Measurements from ENCODE around the gene CORO2A.
A peak's percentile ranks its signal among the peaks of the same experiment; 100 is the strongest.
"Not testable (repeated sequence)": the region's sequence is repeated elsewhere in the genome, so short reads cannot be mapped to it uniquely, and the experiment has no call there.

Gene CORO2A

GRCh38 chr9:98176391-98177259 lies 15.8 kb downstream of the CORO2A start:
- no peak for TF ChIP-seq CTCF (IDR thresholded peaks at IDR 0.05; ENCODE audit: low read depth, low read length)
- DNase-seq (ENCODE audit: low read depth, low spot score): no peak
- in situ Hi-C loops (cut with HindIII; ENCODE audit: low sequenced_read_pairs): no loop called here
- H3K4me3 ChIP-seq (ENCODE audit: low read depth, low read length): no peak overlapping the region

GRCh38 chr9:98175762-98176161 lies 16.7 kb downstream of the CORO2A start:
- H3K4me3 ChIP-seq (ENCODE audit: low read depth, low read length): no peak overlapping the region
- in situ Hi-C loops (cut with HindIII; ENCODE audit: low sequenced_read_pairs): no loop called here
- no peak for DNase-seq (ENCODE audit: low read depth, low spot score)
- no peak for TF ChIP-seq CTCF (IDR thresholded peaks at IDR 0.05; ENCODE audit: low read depth, low read length)

- no peak for TF ChIP-seq CTCF (IDR thresholded peaks at IDR 0.05; ENCODE audit: low read depth, low read length)
Measured at GRCh38 chr9:98175028-98175569, 17.3 kb downstream of the CORO2A start.

GRCh38 chr9:98174502-98174918 lies 17.9 kb downstream of the CORO2A start:
- DNase-seq (ENCODE audit: low read depth, low spot score): not testable (repeated sequence)

More at GRCh38 chr9:98175028-98175569, 17.3 kb downstream of the CORO2A start:
- DNase-seq (ENCODE audit: low read depth, low spot score): no peak
- in situ Hi-C loops (cut with HindIII; ENCODE audit: low sequenced_read_pairs): no loop called here
- no peak overlapping the region for H3K4me3 ChIP-seq (ENCODE audit: low read depth, low read length)

GRCh38 chr9:98173181-98173580 lies 19.3 kb downstream of the CORO2A start:
- DNase-seq (ENCODE audit: low read depth, low spot score): no peak
- no peak overlapping the region for H3K4me3 ChIP-seq (ENCODE audit: low read depth, low read length)
- in situ Hi-C loops (cut with HindIII; ENCODE audit: low sequenced_read_pairs): no loop called here
- no peak for TF ChIP-seq CTCF (IDR thresholded peaks at IDR 0.05; ENCODE audit: low read depth, low read length)

More at GRCh38 chr9:98174502-98174918, 17.9 kb downstream of the CORO2A start:
- in situ Hi-C loops (cut with HindIII; ENCODE audit: low sequenced_read_pairs); H3K4me3 ChIP-seq (ENCODE audit: low read depth, low read length): not testable (repeated sequence)

- in situ Hi-C loops (cut with HindIII; ENCODE audit: low sequenced_read_pairs): no loop called here
- H3K4me3 ChIP-seq (ENCODE audit: low read depth, low read length): no peak overlapping the region
- peak; percentile 4 for DNase-seq (ENCODE audit: low read depth, low spot score)
- no peak for TF ChIP-seq CTCF (IDR thresholded peaks at IDR 0.05; ENCODE audit: low read depth, low read length)
Measured at GRCh38 chr9:98172604-98173003, 19.8 kb downstream of the CORO2A start.

Measured in astrocyte of the spinal cord (primary cell).